Measurements from ENCODE around the gene COL6A1.

DNA sequence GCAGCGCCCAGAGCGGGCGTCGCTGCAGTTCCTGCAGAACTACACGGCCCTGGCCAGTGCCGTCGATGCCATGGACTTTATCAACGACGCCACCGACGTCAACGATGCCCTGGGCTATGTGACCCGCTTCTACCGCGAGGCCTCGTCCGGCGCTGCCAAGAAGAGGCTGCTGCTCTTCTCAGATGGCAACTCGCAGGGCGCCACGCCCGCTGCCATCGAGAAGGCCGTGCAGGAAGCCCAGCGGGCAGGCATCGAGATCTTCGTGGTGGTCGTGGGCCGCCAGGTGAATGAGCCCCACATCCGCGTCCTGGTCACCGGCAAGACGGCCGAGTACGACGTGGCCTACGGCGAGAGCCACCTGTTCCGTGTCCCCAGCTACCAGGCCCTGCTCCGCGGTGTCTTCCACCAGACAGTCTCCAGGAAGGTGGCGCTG, 22.0 kb downstream of the COL6A1 start:
- TF ChIP-seq CTCF (IDR thresholded peaks at IDR 0.05; ENCODE audit: borderline replicate concordance, extremely low read depth, low read length, poor library complexity, severe bottlenecking) (no peak), EZH2 (IDR thresholded peaks at IDR 0.05; ENCODE audit: borderline replicate concordance, low read depth, low read length, severe bottlenecking) (no peak)
